DMS 273 (cell line): ENCODE data around the gene ZNF76.
A peak's percentile ranks its signal among the peaks of the same experiment; 100 is the strongest.

ENCODE experiments used
- DNase-seq: peaks from one replicate; lab custom pipeline; 2025; ENCODE audit not compliant: unreplicated experiment; lab: John Stamatoyannopoulos, UW

The ZNF76 gene

DNA sequence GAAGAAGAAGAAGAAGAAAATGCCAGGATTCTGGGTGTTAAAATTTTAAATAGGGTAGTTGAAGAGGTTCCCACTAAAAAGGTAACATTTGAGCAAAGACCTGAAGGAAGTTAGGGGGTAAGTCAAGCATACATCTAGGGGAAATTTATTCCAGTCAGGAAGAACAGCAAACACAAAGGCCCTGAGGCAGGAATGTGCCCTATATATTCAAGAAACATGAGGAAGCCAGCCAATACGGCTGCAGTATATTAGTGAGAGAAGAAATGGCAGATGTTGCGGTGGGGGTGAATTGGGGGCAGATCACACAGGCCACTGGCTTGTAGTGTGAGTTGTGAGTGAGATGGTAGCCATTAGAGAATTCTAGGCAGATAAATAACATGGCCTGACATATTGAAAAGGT lies 6.0 kb downstream of the ZNF76 start:
- DNase-seq = peak; percentile 31

DNA sequence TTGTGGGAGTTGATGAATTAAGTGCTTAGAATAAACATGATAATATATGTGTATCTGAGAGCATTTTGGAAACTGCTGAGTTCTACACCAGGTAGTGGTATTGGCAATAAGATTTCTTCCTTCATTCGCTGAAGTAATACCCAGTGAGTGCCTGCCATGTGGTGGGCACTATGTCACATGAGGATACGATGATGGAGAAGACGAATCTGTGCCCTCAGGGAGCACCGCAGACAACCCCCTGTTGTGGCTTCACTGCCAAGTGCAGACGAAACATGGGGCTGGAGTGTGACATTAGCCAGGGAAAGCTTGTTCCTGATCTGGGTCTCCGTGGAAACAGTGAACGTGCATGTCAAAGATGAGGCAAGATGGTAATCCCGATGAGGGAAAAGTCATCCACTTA lies 7.9 kb downstream of the ZNF76 start:
- no peak for DNase-seq

DNA sequence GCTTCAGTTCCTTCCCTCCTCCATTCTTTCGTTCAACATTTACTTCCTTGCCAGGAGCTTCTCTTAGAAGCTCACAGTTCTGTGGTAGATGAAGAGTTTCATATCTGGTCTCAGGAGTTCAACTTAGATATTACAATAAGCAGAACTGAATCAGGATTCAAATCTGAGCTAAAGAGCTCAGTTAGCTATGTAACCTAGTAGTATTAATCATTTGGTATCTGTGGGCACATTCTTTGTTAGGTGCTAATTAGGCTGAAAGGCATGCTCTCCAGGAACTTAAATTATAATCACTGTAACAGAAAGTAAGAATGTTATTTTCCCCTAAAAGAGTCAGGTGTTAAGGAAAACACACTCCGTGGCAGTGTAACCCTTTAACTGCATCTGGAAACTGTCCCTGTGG lies 8.4 kb downstream of the ZNF76 start:
- DNase-seq = no peak

DNA sequence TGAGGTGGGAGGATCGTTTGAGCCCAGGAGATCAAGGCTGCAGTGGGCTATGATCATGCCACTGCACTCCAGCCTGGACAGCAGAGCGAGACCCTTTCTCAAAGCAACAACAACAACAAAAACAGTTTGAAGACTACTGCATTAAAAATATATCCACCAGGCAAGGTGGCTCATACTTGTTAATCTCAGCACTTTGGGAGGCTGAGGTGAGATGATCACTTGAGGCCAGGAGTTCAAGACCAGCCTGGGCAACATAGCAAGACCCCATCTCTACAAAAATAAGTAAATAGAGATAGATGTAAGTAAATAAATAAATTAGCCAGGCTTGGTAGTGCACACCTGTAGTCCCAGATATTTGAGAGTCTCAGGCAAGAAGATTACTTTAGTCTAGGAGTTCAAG lies 12.5 kb downstream of the ZNF76 start:
- DNase-seq = no peak

DNA sequence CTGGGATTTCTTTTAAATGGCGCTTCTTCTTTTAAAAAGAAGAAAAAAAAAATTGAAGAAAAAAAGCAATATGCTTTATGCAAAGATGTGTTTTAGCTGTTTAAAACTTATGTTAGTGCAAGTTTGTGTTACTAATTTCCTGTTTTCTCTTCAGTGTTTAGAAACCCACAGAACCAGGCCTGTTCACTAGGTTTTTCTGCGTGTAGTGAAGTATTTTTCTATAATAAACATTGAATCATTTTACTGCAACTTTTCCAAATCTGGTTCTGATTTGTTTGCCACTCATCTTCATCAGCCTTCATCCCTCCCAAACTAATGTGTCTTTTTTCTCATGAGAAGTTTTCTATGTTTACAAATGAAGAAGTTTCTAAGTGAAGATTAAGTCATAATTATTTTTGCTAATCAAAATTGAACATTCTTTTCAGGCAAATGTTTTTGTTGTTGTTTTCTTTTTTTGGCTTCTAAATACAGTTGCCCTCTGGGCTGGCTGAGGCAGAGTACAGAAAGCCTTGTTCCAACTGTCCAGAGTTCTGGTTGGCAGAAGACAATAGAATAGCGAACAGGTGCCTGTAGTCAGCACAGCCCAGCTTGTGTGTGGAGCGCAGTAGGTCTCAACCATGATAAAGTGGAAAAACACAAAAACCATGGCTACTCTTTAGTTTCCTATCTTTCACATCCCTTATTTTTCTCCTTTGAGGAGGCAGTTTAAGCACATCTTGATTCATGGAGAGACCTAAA lies 14.5 kb downstream of the ZNF76 start:
- DNase-seq = no peak

DNA sequence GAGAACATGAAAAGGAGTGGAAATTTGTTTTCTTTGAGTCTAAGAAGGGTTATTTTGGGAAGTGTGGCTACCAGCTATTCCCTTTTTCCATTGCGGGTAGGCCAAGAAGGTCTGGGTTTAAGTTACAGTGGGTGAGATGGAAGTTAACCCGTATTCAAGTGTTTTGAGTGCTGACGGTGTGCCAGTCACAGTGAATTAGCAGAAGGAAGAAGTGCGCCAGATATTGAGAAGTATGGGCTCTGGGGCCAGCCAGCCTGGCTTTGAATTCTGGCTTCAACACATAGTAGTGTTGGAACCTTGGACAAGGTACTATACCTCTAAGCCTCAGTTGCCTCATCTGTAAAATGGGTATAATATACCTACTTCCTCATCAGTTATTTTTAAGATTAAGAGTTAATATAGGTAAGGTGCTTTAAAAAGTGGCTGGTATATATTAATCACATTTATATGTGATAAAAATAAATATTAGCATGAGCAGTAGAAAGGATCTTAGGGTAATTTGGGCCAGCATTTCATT lies 16.3 kb downstream of the ZNF76 start:
- DNase-seq = no peak

DNA sequence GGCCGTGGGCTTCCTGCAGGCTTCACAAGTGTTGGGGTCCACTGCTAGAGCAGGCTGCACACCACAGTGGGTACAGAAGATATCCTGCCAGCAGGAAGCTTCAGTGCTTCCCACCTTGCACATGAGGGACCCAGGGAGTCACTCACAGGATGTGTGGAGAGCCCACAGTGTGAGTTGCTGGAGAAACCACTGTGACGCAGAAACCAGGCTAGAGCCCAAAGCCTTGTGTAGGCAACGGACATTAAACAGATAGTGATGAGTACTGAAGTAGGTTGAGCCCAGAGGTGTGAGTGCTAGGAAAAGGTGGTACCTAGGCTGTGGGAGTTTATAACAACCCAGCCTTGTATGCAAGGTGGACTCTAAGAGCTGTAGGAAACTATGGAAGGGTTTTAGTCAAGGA lies 19.2 kb downstream of the ZNF76 start:
- DNase-seq = no peak

DNA sequence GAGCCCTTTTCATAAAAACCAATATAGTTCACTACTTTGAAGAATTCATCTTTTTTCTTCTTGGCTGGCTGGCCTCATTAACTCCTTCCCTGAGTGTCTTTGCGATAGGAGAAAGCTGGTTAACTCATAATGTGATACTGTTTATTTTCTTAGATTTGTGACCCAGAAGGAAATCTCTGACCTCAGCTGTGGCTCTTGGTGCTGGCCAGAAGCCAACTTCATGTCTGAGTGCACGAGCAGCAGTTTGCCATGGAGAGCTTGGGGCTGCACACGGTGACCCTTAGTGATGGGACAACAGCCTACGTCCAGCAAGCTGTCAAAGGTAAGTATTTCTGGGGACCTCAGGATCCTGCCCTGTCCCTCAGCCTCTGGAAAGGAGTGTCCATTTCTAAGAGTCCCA lies 21.4 kb downstream of the ZNF76 start:
- DNase-seq = no peak

DNA sequence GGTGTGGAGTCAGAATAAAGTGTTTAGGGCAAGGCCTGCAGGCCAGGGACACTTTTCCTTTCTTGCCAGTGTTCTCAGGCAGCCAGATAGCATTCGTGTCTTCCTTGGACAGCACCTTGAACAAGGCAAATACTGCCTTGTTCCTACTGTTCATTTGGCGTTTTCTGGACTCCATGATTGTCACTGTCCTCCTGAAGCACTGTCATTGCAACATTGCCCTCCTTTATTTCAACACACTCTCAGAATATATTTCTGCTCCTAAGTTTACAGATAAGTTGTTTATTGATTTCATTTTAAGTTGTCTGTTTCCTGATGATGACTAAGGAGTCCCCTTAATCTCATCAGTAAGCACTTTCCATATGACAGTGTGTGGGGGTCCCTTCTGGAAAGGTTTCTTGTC lies 22.9 kb downstream of the ZNF76 start:
- DNase-seq = no peak

DNA sequence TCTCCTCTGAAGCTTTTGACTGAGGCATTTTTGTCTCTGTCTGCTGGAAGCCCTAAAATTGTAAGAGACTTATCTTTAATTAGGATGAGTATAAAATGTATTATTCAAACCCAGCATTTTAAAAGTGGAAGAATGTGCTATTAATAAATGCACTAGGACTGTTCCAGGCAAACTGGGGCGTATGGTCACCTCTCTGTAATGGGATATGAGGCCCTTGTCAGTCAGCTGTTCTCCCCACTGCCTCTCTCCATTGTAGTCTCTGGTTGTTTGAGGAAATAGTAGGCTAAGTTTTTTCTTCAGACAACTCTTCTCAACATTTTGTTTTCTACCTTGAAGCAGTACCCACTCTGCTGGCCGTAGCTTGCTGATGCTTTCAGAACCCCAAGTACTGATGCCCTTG lies 23.8 kb downstream of the ZNF76 start:
- peak; percentile 38 for DNase-seq

DNA sequence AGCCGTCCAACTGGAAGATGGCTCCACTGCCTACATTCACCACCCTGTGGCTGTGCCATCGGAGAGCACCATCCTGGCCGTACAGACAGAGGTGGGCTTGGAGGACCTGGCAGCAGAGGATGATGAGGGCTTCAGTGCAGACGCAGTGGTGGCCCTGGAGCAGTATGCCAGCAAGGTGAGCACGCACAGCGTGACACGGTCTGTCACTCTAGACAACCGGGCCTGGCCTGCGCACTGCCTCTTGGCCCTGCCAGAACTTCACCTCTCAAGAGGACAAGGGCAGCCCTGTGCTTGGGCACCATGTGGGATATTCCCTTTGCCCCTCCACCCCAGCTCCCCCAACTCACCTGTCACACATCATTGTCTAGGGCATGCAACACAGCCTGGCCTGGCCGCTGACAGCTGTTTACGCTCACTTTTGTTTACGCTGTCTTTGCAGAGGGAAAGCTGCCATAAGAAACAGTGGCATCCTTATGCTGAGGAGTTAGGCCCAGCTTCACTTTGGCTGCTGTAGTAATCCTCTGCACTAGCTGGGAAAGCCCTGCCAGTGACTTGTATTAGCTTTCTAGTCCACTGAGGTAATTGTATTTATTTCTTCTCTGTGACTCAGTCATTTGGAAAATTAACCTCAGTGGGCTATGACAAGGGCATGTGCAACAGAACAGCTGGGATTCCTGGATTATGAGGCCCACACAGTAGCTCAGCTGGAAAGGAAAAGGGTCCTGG lies 28.3 kb downstream of the ZNF76 start:
- DNase-seq = no peak

DNA sequence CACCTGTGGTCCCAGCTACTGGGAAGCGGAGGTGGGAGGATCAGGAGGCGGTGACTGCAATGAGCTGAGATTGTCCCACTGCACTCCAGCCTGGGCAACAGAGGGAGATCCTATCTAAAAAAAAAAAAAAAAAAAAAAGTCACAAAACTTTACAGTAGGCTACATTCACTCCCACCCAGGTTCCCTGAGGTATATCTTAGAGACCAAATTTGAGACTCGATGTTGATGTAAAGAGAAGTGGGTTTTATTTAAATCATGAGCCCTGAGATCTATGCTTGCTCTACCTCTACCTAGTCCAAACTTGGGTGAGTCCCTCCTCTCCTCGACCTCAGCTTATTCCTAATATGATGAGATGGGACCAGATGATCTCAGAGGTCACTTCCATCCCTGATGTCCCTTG lies 29.3 kb downstream of the ZNF76 start:
- no peak for DNase-seq

DNA sequence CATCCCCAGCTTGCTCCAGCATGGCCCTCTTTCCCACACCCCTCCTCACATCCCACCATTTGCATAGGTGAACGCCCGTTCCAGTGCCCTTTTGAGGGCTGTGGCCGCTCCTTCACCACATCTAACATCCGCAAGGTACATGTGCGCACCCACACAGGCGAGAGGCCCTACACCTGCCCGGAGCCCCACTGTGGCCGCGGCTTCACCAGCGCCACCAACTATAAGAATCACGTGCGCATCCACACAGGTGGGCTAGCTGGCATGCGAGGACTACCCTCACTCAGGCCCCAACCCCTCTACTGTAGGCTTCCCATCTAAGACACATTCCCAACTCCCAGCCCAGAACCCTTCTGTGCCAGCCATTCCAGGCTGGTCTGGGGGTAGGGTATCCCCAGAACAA lies 32.0 kb downstream of the ZNF76 start:
- DNase-seq = no peak

DNA sequence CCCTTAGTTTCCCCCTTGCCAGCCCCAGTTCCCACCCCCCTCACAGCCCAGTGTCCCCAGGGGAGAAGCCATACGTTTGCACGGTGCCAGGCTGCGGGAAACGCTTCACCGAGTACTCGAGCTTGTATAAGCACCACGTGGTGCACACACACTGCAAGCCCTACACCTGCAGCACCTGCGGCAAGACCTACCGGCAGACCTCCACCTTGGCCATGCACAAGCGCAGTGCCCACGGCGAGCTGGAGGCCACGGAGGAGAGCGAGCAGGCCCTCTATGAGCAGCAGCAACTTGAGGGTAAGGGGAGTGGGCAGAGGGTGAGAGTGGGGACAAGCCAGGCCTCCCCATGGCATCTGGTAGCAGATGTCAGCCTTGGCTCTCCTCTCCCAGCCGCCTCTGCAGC lies 33.0 kb downstream of the ZNF76 start:
- no peak for DNase-seq

DNA sequence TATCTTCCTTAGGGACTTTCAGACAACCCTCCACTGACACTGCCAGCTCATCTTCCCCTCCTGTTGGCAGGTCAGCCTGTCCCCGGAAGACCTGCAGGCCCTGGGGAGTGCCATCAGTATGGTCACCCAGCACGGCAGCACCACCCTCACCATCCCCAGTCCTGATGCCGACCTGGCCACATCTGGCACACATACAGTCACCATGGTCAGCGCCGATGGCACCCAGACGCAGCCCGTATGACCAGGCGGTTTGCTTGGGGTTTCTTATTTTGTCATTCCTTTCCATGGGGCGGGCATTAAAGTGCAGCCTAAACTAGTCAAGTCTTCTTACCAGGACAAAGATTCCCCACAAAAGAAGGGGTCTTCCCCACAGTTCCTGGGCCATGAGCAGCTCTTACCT lies 34.1 kb downstream of the ZNF76 start:
- no peak for DNase-seq

DNA sequence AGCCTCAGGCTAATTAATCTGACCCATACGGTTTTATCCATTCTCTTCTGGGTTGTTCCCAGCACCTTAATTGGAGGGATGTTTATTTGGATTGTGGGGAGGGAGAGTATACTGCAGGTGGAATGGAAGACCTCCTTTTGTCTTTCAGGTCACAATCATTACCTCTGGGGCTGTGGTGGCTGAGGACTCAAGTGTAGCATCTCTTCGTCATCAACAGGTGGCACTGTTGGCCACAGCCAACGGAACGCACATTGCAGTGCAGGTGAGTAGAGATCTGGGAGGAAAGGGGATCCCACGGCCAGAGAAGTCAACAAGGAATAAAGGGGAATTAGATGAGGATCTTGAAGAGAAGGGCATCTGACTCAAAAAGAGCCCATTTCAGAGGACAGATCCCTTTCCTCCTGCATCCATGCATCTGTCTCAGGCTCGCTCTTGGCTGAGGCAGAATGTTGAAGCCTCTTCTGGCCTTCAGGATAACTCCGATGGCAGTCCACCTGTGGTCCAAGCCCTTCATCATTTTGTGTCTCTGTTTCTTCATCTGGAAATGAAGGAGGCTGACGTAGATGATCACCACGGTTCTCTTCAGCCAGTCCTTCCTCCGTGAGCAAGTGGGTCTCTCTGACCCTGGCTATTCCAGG lies 34.9 kb downstream of the ZNF76 start:
- peak; percentile 60 for DNase-seq

DNA sequence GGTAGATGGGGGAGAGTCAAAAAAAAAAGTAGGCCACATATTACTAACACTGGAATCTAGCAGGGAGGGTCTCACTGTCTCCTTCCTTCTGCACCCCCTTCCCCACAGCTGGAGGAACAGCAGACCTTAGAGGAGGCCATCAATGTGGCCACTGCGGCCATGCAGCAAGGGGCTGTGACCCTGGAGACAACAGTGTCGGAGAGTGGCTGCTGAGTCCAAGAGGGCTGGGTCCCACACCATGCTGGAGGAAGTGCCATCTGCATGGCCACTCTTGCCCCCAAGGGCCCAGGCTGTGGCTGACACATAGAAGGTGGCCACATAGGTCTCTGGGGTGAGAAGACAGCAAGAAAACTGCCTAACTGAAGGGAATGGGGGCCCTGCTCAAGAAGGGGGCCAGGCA lies 35.5 kb downstream of the ZNF76 start:
- no peak for DNase-seq

DNA sequence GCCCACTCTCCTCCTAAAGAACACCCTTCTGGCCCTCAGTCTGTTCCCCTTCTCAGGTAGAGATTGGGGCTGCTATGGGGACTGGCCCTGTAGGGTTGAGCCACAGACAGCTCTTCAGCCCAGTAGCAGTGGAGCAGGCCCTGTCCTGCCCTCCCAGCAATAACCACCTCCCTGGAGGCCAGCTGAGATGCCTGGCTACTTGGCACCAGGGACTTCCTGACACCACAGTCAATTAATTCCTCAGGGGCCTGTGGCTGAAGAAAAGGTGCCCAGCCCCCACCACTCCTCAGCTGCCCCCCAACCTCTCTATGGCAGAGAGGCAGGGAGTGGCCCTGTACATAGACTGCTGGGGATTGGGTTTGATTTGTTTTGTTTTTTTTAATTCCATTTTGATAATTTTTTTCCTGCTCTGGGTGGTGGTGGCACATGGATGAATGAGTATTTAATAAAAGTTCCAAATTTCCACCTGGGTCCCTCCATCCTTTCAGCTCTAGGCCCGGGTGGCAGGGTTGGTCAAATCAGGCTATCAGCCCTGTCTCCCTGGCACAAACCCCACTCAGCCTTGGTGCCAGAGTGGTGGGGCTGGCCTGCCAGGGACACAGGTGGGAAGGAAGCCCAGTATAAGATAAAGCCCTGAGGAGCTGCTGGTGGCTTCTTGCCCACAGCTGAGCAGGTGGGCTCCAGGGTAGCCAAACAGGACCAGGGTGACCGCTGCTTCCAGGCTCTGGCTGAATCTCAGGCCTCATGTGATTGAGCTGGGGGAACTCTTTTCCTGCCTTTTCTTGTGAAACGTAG lies 36.2 kb downstream of the ZNF76 start:
- no peak for DNase-seq

DNA sequence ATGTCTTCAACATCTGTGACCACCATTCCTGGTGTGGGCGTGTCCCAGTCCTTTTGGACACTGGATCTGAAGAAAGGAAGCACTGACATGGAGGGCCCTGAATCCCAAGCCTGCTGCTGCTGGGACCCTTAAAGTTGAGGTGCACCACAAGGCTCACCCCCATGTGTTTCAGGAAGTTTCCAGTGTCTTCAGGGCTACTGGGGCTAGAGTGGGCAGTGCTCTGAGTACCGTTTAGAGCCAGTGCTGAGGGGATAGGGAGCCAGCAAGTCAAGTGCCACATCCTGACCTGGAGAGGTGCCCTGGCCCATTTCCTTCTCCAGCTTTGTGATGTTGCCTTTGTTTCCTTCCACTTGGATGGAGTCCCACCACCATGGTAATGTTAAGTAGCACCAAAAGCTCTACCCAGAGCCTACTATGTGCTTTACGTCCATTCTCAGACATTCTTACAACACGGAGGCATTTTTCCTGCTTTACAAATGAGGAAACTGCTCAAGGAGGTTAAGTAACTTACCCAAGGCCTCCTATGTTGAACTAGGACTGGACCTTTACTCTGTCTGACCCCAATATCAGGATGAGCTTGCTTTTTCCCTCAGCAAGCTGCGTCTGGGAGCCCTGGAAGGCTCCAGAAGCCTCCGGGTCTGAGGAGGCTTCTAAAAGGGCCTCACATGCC lies 37.5 kb downstream of the ZNF76 start:
- DNase-seq = no peak

DNA sequence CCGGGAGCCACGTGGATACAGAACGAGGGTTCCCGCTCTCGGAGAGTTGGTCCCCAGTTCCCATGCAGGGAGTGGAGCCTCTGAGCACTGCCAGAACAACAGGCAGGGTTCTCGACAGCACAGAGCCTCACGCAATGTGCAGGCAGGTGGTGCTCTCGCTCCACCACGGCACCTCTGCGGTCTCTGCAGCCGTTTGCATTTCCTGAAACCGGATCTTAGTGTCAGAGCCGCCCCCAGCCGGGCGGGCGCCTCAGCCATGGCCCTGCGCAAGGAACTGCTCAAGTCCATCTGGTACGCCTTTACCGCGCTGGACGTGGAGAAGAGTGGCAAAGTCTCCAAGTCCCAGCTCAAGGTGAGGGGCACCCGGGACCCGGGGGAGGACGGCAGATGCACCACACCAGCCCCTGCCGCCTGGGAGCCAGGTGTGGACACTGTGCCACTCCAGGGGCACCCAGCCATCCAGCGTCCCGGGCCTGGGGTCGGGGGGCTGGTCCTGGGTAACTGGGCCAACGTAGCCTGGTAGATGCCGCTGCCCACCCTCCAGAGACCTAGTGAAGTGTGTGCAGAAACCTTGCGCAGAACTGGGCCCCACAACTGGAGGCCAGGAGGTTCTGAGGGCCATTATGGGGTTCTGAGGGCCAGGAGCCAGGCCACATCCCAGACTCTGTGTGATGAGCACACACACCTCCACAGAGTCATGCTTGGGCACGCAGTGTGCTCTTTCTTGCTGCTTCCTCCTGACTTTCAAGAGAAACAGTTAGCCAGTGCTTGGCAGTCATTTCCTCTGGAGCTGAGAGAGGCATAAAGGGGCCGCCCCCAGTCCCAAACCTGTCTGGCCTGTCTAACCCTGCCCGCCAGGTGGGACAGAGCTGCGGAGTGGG lies 38.3 kb downstream of the ZNF76 start, which contains the start of gene DEF6:
Gene DEF6 (plus strand): TSS at position 218 of the 881 bp plus-strand sequence. CDS start 39 bp downstream, at position 257.
- peak; percentile 96 for DNase-seq
